Testis (tissue), 2 donors: ENCODE measurements around the gene FSTL1.

Source experiments
- CTCF ChIP-seq, 3 experiments: fragments of 450-650 bp in 2 of 3; fragments of 200-600 bp in 1 of 3; sonication (generic) in 1 of 3; IDR thresholded peaks; one replicate each; pipeline ENCODE4 v1.5.1; 2016 to 2019; ENCODE audit warnings: antibody characterized with exemption in 3 of 3, mild to moderate bottlenecking in 2 of 3, moderate library complexity in 1 of 3
- POLR2A ChIP-seq: fragments of 450-650 bp; IDR thresholded peaks from one replicate; pipeline ENCODE4 v1.6.1; 2017; ENCODE audit warnings: antibody characterized with exemption, mild to moderate bottlenecking, moderate library complexity

DNA sequence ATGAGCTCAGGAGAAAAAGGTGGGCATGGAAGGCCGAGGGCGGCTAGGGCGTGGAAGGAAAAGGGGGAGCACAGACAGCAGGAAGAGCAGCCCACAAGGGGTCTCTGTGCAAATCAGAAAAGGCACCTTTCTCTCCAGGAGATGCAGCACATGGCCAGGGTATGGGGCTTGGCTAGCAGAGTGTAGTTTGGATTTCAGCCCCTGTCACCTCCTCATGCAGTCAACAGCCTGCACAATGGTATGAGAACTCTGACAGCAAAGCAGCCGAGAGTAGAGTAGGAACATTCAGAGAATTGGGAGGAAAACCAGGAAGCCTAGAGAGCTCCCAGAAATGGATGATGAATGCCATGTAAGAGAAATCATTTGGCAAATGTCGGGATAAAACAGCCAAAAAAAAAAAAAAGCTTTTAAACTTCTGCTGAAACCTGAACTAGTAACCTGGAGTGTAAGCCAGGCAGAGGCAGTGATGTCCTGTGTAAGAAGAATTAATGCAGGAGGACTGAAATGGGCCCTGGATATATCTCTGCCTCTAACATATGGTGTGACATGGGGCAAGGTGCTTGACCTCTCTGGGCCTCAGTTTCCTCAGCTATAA lies 25.7 kb downstream of the FSTL1 start:
- TF ChIP-seq POLR2A (no peak), CTCF (IDR thresholded peaks at IDR 0.05) (no peak)
